Suprapubic skin (tissue), 4 donors: ENCODE data around the gene DYNLRB1.
"Not testable (repeated sequence)": the region's sequence is repeated elsewhere in the genome, so short reads cannot be mapped to it uniquely, and the experiment has no call there.

Experiments
- CTCF ChIP-seq, 2 donors: fragments of 200-600 bp in 1 of 2; fragments of 450-650 bp in 1 of 2; sonication (generic) in 1 of 2; IDR thresholded peaks; one replicate each; pipeline ENCODE4 v1.5.1; 2016 to 2019; ENCODE audit warnings: antibody characterized with exemption in 2 of 2, mild to moderate bottlenecking in 1 of 2, moderate library complexity in 1 of 2
- POLR2A ChIP-seq, 2 donors: fragments of 450-650 bp; IDR thresholded peaks; one replicate each; pipeline ENCODE4 v1.6.1; 2017; ENCODE audit warnings: antibody characterized with exemption in 2 of 2, mild to moderate bottlenecking in 2 of 2, moderate library complexity in 2 of 2
- POLR2AphosphoS5 ChIP-seq, 3 donors: sonication (generic); formaldehyde crosslinking; IDR thresholded peaks; one replicate each; pipeline ENCODE4 v1.6.1; 2017; ENCODE audit warnings: antibody characterized with exemption in 3 of 3

GRCh38 chr20:34483585-34484220 is 32.5 kb upstream of the DYNLRB1 start:
- not testable (repeated sequence) for TF ChIP-seq POLR2AphosphoS5, CTCF, POLR2A (IDR thresholded peaks at IDR 0.05)
